Measurements from ENCODE around the gene PRDM16. TPM values are rescaled to one million over a fixed set of nuclear protein-coding genes. Genes with fewer than 3 reads are reported as not detected.

PRDM16 gene
- total and polyA plus RNA-seq, 2 of the 13 experiments (the other 11 are each of a cell fraction or from before 2014, with no cell fraction given) = 0.15 to 0.81 TPM

DNA sequence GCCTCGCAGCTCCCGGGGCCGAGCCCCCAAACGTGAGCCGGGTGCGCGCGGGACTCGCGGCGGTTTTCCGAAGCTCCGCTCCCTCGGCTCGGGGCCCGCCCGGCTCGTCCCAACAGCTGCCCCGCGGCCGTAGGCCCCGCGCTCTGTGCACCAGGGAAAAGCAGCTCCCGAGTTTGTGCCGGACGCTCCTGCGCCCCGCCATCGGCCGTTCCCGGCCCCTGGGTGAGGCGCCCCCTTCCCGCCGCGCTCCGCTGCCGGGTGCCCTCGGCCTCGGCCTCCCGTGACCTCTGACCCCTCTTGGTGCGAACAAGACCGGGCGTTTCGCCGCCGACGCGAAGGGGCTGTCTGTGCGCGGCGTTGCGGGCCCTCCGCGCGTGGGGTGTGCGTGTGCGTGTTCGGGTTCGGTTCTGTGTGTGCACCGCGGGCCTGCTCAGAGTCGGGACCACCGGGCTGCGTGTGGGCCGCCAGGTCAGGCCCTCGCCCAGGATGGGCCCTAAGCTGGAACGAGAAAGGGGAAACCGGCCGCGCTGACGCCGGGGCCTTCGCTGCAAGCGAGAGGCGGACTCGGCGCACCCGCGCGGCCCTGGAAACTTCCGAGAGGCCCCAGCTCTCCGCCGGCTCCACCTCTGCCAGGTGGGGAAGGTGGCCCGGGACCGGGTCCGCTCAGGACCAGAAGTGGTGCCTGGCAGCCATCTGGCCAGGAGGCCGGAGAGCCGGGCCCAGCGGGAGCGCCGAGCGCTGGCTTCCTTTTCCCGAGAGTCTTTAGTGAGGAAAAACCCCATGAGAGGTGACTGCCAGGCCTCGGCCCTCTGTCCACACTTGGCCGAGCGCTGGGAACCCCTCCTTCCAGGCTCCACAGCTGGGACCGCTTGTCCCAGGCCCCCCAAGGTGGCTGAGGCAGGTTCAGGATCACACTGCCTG is 1.9 kb downstream of the PRDM16 start (continued):
- TF ChIP-seq, protein P1, sequence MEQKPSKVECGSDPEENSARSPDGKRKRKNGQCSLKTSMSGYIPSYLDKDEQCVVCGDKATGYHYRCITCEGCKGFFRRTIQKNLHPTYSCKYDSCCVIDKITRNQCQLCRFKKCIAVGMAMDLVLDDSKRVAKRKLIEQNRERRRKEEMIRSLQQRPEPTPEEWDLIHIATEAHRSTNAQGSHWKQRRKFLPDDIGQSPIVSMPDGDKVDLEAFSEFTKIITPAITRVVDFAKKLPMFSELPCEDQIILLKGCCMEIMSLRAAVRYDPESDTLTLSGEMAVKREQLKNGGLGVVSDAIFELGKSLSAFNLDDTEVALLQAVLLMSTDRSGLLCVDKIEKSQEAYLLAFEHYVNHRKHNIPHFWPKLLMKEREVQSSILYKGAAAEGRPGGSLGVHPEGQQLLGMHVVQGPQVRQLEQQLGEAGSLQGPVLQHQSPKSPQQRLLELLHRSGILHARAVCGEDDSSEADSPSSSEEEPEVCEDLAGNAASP (CRISPR knock-in tag; IDR thresholded peaks at IDR 0.05; ENCODE audit: borderline replicate concordance) = 0 out of 2 replicates have a peak, but pooled peaks have one; percentile 39
- TF ChIP-seq, protein P2, sequence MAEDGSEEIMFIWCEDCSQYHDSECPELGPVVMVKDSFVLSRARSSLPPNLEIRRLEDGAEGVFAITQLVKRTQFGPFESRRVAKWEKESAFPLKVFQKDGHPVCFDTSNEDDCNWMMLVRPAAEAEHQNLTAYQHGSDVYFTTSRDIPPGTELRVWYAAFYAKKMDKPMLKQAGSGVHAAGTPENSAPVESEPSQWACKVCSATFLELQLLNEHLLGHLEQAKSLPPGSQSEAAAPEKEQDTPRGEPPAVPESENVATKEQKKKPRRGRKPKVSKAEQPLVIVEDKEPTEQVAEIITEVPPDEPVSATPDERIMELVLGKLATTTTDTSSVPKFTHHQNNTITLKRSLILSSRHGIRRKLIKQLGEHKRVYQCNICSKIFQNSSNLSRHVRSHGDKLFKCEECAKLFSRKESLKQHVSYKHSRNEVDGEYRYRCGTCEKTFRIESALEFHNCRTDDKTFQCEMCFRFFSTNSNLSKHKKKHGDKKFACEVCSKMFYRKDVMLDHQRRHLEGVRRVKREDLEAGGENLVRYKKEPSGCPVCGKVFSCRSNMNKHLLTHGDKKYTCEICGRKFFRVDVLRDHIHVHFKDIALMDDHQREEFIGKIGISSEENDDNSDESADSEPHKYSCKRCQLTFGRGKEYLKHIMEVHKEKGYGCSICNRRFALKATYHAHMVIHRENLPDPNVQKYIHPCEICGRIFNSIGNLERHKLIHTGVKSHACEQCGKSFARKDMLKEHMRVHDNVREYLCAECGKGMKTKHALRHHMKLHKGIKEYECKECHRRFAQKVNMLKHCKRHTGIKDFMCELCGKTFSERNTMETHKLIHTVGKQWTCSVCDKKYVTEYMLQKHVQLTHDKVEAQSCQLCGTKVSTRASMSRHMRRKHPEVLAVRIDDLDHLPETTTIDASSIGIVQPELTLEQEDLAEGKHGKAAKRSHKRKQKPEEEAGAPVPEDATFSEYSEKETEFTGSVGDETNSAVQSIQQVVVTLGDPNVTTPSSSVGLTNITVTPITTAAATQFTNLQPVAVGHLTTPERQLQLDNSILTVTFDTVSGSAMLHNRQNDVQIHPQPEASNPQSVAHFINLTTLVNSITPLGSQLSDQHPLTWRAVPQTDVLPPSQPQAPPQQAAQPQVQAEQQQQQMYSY (CRISPR knock-in tag; IDR thresholded peaks at IDR 0.05) = no peak
- TF ChIP-seq PAWR (CRISPR knock-in tag; IDR thresholded peaks at IDR 0.05; ENCODE audit: borderline replicate concordance) = no peak
- TF ChIP-seq ZNF431 (CRISPR knock-in tag; IDR thresholded peaks at IDR 0.05; ENCODE audit: borderline replicate concordance, low read depth) = no peak
- TF ChIP-seq, protein P3, sequence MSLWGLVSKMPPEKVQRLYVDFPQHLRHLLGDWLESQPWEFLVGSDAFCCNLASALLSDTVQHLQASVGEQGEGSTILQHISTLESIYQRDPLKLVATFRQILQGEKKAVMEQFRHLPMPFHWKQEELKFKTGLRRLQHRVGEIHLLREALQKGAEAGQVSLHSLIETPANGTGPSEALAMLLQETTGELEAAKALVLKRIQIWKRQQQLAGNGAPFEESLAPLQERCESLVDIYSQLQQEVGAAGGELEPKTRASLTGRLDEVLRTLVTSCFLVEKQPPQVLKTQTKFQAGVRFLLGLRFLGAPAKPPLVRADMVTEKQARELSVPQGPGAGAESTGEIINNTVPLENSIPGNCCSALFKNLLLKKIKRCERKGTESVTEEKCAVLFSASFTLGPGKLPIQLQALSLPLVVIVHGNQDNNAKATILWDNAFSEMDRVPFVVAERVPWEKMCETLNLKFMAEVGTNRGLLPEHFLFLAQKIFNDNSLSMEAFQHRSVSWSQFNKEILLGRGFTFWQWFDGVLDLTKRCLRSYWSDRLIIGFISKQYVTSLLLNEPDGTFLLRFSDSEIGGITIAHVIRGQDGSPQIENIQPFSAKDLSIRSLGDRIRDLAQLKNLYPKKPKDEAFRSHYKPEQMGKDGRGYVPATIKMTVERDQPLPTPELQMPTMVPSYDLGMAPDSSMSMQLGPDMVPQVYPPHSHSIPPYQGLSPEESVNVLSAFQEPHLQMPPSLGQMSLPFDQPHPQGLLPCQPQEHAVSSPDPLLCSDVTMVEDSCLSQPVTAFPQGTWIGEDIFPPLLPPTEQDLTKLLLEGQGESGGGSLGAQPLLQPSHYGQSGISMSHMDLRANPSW (CRISPR knock-in tag; IDR thresholded peaks at IDR 0.05; ENCODE audit: borderline replicate concordance) = no peak
- TF ChIP-seq MTF1 (CRISPR knock-in tag; IDR thresholded peaks at IDR 0.05) = no peak
- TF ChIP-seq HNF4A (CRISPR knock-in tag; IDR thresholded peaks at IDR 0.05) = peak; percentile 37
- TF ChIP-seq SALL1 (CRISPR knock-in tag; IDR thresholded peaks at IDR 0.05) = peak; percentile 80
- TF ChIP-seq BCL6 (CRISPR knock-in tag; IDR thresholded peaks at IDR 0.05) = peak; percentile 42; the same call in 1 of the 2 replicates
- TF ChIP-seq, protein P4, sequence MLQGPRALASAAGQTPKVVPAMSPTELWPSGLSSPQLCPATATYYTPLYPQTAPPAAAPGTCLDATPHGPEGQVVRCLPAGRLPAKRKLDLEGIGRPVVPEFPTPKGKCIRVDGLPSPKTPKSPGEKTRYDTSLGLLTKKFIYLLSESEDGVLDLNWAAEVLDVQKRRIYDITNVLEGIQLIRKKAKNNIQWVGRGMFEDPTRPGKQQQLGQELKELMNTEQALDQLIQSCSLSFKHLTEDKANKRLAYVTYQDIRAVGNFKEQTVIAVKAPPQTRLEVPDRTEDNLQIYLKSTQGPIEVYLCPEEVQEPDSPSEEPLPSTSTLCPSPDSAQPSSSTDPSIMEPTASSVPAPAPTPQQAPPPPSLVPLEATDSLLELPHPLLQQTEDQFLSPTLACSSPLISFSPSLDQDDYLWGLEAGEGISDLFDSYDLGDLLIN (CRISPR knock-in tag; IDR thresholded peaks at IDR 0.05; ENCODE audit: borderline replicate concordance) = 0 out of 2 replicates have a peak, but pooled peaks have one; percentile 24
- TF ChIP-seq, protein P5, sequence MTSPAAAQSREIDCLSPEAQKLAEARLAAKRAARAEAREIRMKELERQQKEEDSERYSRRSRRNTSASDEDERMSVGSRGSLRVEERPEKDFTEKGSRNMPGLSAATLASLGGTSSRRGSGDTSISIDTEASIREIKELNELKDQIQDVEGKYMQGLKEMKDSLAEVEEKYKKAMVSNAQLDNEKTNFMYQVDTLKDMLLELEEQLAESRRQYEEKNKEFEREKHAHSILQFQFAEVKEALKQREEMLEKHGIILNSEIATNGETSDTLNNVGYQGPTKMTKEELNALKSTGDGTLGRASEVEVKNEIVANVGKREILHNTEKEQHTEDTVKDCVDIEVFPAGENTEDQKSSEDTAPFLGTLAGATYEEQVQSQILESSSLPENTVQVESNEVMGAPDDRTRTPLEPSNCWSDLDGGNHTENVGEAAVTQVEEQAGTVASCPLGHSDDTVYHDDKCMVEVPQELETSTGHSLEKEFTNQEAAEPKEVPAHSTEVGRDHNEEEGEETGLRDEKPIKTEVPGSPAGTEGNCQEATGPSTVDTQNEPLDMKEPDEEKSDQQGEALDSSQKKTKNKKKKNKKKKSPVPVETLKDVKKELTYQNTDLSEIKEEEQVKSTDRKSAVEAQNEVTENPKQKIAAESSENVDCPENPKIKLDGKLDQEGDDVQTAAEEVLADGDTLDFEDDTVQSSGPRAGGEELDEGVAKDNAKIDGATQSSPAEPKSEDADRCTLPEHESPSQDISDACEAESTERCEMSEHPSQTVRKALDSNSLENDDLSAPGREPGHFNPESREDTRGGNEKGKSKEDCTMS (CRISPR knock-in tag; conservative IDR thresholded peaks at IDR 0.05) = no peak
- no peak for TF ChIP-seq PRMT3 (CRISPR knock-in tag; IDR thresholded peaks at IDR 0.05; ENCODE audit: borderline replicate concordance, low read depth)
- no peak for TF ChIP-seq ZMYM2 (CRISPR knock-in tag; IDR thresholded peaks at IDR 0.05)
- no peak for TF ChIP-seq ZNF749 (CRISPR knock-in tag; IDR thresholded peaks at IDR 0.05; ENCODE audit: borderline replicate concordance)
- no peak for TF ChIP-seq TCF7L2 (IDR thresholded peaks at IDR 0.05; ENCODE audit: low read depth, low read length)
- TF ChIP-seq ZNF121 (CRISPR knock-in tag; IDR thresholded peaks at IDR 0.05) = no peak
